ENCODE measurements around the gene ZBED1.

DNA sequence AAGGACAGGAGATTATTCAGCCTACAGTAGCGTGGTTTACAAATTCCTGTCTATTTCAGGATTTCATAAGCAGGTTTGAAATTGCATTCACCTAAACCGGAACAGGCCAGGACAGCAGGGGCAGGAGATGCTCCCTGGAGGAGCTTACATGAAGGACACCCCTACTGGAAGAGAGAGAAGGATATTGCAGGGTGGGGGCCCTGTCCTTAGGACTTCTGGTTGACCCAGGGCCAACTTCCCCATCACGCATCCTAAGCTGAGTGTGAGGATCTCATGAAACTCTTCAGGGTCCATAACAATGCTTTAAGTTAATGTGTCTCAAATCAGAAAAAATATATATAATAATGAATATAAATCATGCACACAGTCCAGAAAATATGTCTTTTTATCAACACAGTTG, 6.4 kb upstream of the ZBED1 start:
- TF ChIP-seq LEF1 (IDR thresholded peaks at IDR 0.05) (no peak), EP300 (IDR thresholded peaks at IDR 0.05; ENCODE audit: low read length) (no peak), EHMT2 (IDR thresholded peaks at IDR 0.05) (no peak), MYBL2 (IDR thresholded peaks at IDR 0.05; ENCODE audit: low read depth) (no peak), MYBL2 (CRISPR knock-in tag; IDR thresholded peaks at IDR 0.05; ENCODE audit: borderline replicate concordance) (no peak), MCM3 (IDR thresholded peaks at IDR 0.05) (no peak)
- TF ChIP-seq, protein P1, sequence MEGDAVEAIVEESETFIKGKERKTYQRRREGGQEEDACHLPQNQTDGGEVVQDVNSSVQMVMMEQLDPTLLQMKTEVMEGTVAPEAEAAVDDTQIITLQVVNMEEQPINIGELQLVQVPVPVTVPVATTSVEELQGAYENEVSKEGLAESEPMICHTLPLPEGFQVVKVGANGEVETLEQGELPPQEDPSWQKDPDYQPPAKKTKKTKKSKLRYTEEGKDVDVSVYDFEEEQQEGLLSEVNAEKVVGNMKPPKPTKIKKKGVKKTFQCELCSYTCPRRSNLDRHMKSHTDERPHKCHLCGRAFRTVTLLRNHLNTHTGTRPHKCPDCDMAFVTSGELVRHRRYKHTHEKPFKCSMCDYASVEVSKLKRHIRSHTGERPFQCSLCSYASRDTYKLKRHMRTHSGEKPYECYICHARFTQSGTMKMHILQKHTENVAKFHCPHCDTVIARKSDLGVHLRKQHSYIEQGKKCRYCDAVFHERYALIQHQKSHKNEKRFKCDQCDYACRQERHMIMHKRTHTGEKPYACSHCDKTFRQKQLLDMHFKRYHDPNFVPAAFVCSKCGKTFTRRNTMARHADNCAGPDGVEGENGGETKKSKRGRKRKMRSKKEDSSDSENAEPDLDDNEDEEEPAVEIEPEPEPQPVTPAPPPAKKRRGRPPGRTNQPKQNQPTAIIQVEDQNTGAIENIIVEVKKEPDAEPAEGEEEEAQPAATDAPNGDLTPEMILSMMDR (IDR thresholded peaks at IDR 0.05 in 2 of 3, conservative IDR thresholded peaks at IDR 0.05 in 1 of 3; ENCODE audit: insufficient read depth in 2 of 3, low read depth in 1 of 3, low read length in 3 of 3), result no peak
- TF ChIP-seq, protein P2, sequence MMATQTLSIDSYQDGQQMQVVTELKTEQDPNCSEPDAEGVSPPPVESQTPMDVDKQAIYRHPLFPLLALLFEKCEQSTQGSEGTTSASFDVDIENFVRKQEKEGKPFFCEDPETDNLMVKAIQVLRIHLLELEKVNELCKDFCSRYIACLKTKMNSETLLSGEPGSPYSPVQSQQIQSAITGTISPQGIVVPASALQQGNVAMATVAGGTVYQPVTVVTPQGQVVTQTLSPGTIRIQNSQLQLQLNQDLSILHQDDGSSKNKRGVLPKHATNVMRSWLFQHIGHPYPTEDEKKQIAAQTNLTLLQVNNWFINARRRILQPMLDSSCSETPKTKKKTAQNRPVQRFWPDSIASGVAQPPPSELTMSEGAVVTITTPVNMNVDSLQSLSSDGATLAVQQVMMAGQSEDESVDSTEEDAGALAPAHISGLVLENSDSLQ (IDR thresholded peaks at IDR 0.05), result no peak
